GM21360 (cell line): ENCODE results near the gene NKX2-1.

Experiments used
- ATAC-seq: cut with Tn5 transposase; IDR thresholded peaks from one replicate; pipeline ENCODE4 v1.9.1; 2021; ENCODE audit warnings: mild to moderate bottlenecking, moderate library complexity; ENCODE audit not compliant: unreplicated experiment

NKX2-1 gene

GRCh38 chr14:36518031-36518585 is 1.9 kb downstream of the NKX2-1 start:
- ATAC-seq: no peak

GRCh38 chr14:36517242-36518030 is 2.6 kb downstream of the NKX2-1 start:
- no peak for ATAC-seq

GRCh38 chr14:36516719-36517241 is 3.3 kb downstream of the NKX2-1 start:
- no peak for ATAC-seq

GRCh38 chr14:36515896-36516718 is 3.9 kb downstream of the NKX2-1 start:
- no peak for ATAC-seq

- ATAC-seq: no peak
Measured at GRCh38 chr14:36515105-36515593, 4.9 kb downstream of the NKX2-1 start.

- ATAC-seq: no peak
Measured at GRCh38 chr14:36514278-36515104, 5.5 kb downstream of the NKX2-1 start.

- ATAC-seq: no peak
Measured at GRCh38 chr14:36513451-36514277, 6.4 kb downstream of the NKX2-1 start.

GRCh38 chr14:36513012-36513420 is 7.0 kb downstream of the NKX2-1 start:
- no peak for ATAC-seq

GRCh38 chr14:36512585-36513003 is 7.4 kb downstream of the NKX2-1 start:
- ATAC-seq: no peak

GRCh38 chr14:36511981-36512584 is 7.9 kb downstream of the NKX2-1 start:
- no peak for ATAC-seq

GRCh38 chr14:36510874-36511273 is 9.2 kb downstream of the NKX2-1 start:
- no peak for ATAC-seq

GRCh38 chr14:36510078-36510799 is 9.8 kb downstream of the NKX2-1 start:
- ATAC-seq: no peak

GRCh38 chr14:36509069-36509917 is 10.7 kb downstream of the NKX2-1 start:
- no peak for ATAC-seq

- no peak for ATAC-seq
Measured at GRCh38 chr14:36508418-36509068, 11.5 kb downstream of the NKX2-1 start.

GRCh38 chr14:36507847-36508417 is 12.1 kb downstream of the NKX2-1 start:
- no peak for ATAC-seq

GRCh38 chr14:36506732-36507614 is 13.1 kb downstream of the NKX2-1 start:
- no peak for ATAC-seq
